Bronchial epithelial cell (primary cell): ENCODE results near the gene SAMSN1. TPM values are rescaled to one million over a fixed set of nuclear protein-coding genes. Genes with fewer than 3 reads are reported as not detected.

Experiments used
- DNase-seq: peaks from one replicate; pipeline ENCODE4 v3.0.0-alpha.2; 2010; ENCODE audit warnings: low read depth
- FAIRE-seq: peaks from 2 replicates; lab custom pipeline; 2011; peaks lifted over from hg19 to GRCh38; lab: Jason Lieb, UNC
- H3K27me3 ChIP-seq: 2 replicates; pipeline ENCODE4 v1.5.1; 2011; ENCODE audit warnings: low read length; ENCODE audit not compliant: control insufficient read depth, insufficient read depth
- H3K36me3 ChIP-seq: 2 replicates; pipeline ENCODE4 v1.5.1; 2011; ENCODE audit warnings: low read length; ENCODE audit not compliant: control insufficient read depth, insufficient read depth
- H3K4me3 ChIP-seq: 2 replicates; pipeline ENCODE4 v1.5.1; 2011; ENCODE audit warnings: mild to moderate bottlenecking, low read depth, low read length, control low read depth
- CTCF ChIP-seq: IDR thresholded peaks from 2 replicates; pipeline ENCODE4 v1.5.1; 2011; ENCODE audit warnings: mild to moderate bottlenecking, moderate library complexity, low read length, control low read depth, inconsistent platforms; ENCODE audit not compliant: insufficient read depth, severe bottlenecking
- total RNA-seq: library from RNA; depleted of rRNA; stranded (reverse); fragments of >200 nt; gene quantifications from 2 replicates; pipeline ENCODE4 v1.2.1, GENCODE V29; 2014

Gene SAMSN1
- total RNA-seq, 1 donor from 2014 or later = under 0.01 TPM

GRCh38 chr21:14562959-14563358 lies 16.8 kb upstream of the SAMSN1 start:
- no peak for TF ChIP-seq CTCF
- no peak for DNase-seq
- Histone ChIP-seq H3K36me3 (no peaks in the 10 kb centered on the region), H3K27me3 (no peaks in the 10 kb centered on the region), H3K4me3 (no peak overlapping the region)
- FAIRE-seq = no peak

GRCh38 chr21:14560555-14560954 lies 14.4 kb upstream of the SAMSN1 start:
- Histone ChIP-seq H3K36me3 (no peaks in the 10 kb centered on the region), H3K27me3 (no peaks in the 10 kb centered on the region), H3K4me3 (no peak overlapping the region)
- FAIRE-seq (no peak), DNase-seq (no peak)
- TF ChIP-seq CTCF = no peak

- TF ChIP-seq CTCF = no peak
- no peak overlapping the region for H3K4me3 ChIP-seq
- no peak for FAIRE-seq
These were observed 14.0 kb upstream of the SAMSN1 start for GRCh38 chr21:14560139-14560538.

GRCh38 chr21:14559102-14559501 lies 13.0 kb upstream of the SAMSN1 start:
- Histone ChIP-seq H3K36me3 (no peaks in the 10 kb centered on the region), H3K4me3 (no peak overlapping the region), H3K27me3 (no peaks in the 10 kb centered on the region)
- DNase-seq (no peak), FAIRE-seq (no peak)
- TF ChIP-seq CTCF = no peak

More at GRCh38 chr21:14560139-14560538, 14.0 kb upstream of the SAMSN1 start:
- H3K36me3 ChIP-seq = no peaks in the 10 kb centered on the region
- DNase-seq = no peak
- H3K27me3 ChIP-seq = no peaks in the 10 kb centered on the region

GRCh38 chr21:14557413-14557812 lies 11.3 kb upstream of the SAMSN1 start:
- Histone ChIP-seq H3K27me3 (no peaks in the 10 kb centered on the region), H3K4me3 (no peak overlapping the region), H3K36me3 (no peaks in the 10 kb centered on the region)
- DNase-seq (no peak), FAIRE-seq (no peak)
- no peak for TF ChIP-seq CTCF

GRCh38 chr21:14554948-14555347 lies 8.8 kb upstream of the SAMSN1 start:
- TF ChIP-seq CTCF = no peak
- DNase-seq (peak; percentile 35), FAIRE-seq (no peak)
- Histone ChIP-seq H3K27me3 (no peaks in the 10 kb centered on the region), H3K4me3 (no peak overlapping the region), H3K36me3 (no peaks in the 10 kb centered on the region)
